Gastrocnemius medialis (tissue), 4 donors: ENCODE results near the gene MYO9B. TPM values are rescaled to one million over a fixed set of nuclear protein-coding genes. Genes with fewer than 3 reads are reported as not detected.

Experiments
- ATAC-seq, 2 donors: fragments of 150-250 bp; one replicate each; pipeline ENCODE4 v1.9.1; 2016
- DNase-seq, 2 donors: peaks; one replicate each; pipeline ENCODE4 v3.0.0-alpha.2; 2019
- H3K27ac ChIP-seq, 4 donors: fragments of 200-600 bp; sonication (generic); 1 replicate in 1 of 4; 2 replicates in 3 of 4; pipeline ENCODE4 v1.5.1; 2016 to 2018; ENCODE audit warnings: mild to moderate bottlenecking in 2 of 4, moderate library complexity in 1 of 4
- H3K27me3 ChIP-seq, 3 donors: fragments of 200-600 bp; sonication (generic) in 2 of 3; 1 replicate in 1 of 3; 2 replicates in 2 of 3; pipeline versions ENCODE4 v1.5.1 to v1.6.0; 2016 to 2019; ENCODE audit warnings: mild to moderate bottlenecking in 1 of 3, moderate library complexity in 1 of 3
- H3K36me3 ChIP-seq, 2 donors: fragments of 200-600 bp; sonication (generic) in 1 of 2; one replicate each; pipeline ENCODE4 v1.5.1; 2017 to 2018
- H3K4me1 ChIP-seq, 2 donors: fragments of 200-600 bp; sonication (generic) in 1 of 2; one replicate each; pipeline ENCODE4 v1.5.1; 2016 to 2017; ENCODE audit warnings: mild to moderate bottlenecking in 2 of 2
- H3K4me3 ChIP-seq, 4 donors: fragments of 200-600 bp; sonication (generic) in 3 of 4; 1 replicate in 1 of 4; 2 replicates in 3 of 4; pipeline ENCODE4 v1.5.1; 2016 to 2019; ENCODE audit warnings: mild to moderate bottlenecking in 2 of 4
- H3K9me3 ChIP-seq, 3 donors: fragments of 200-600 bp; sonication (generic) in 2 of 3; 1 replicate in 1 of 3; 2 replicates in 2 of 3; pipeline ENCODE4 v1.5.1; 2016 to 2019
- CTCF ChIP-seq, 5 experiments: fragments of 450-650 bp in 3 of 5; fragments of 200-600 bp in 2 of 5; sonication (generic) in 2 of 5; IDR thresholded peaks in 4 of 5; conservative IDR thresholded peaks in 1 of 5; 1 replicate in 4 of 5; 2 replicates in 1 of 5; pipeline ENCODE4 v1.5.1; 2016 to 2019; ENCODE audit warnings: antibody characterized with exemption in 5 of 5, mild to moderate bottlenecking in 3 of 5, moderate library complexity in 3 of 5
- POLR2A ChIP-seq, 2 donors: fragments of 450-650 bp; IDR thresholded peaks; one replicate each; pipeline ENCODE4 v1.6.1; 2017; ENCODE audit warnings: antibody characterized with exemption in 2 of 2, mild to moderate bottlenecking in 2 of 2, moderate library complexity in 2 of 2
- in situ Hi-C, 4 donors: fragments of 200-750 bp; cut with MboI; loops; one replicate each; pipeline versions ENCODE4 v1.15.0 to v1.8.0; 2017; ENCODE audit warnings: low sequenced_read_pairs in 4 of 4
- intact Hi-C: fragments of 100-400 bp; cut with DNase I; formaldehyde crosslinking; loops from one replicate; pipeline ENCODE4 v1.15.1; 2023; ENCODE audit warnings: low total_unique reads
- total RNA-seq, 4 donors: library from RNA; depleted of rRNA; stranded (reverse); fragments of >200 nt; gene quantifications; one replicate each; pipeline versions ENCODE4 v1.1.0 to v1.2.3, GENCODE V29; 2016

MYO9B gene
- total RNA-seq, 4 donors from 2014 or later = 20.0 to 22.1 (median 20.7) TPM

GRCh38 chr19:17255150-17255621, 179.6 kb downstream of the MYO9B start:
- Histone ChIP-seq H3K27me3 (no peaks in the 10 kb centered on the region), H3K4me1 (no peaks in the 10 kb centered on the region), H3K27ac (no peak overlapping the region), H3K9me3 (no peaks in the 10 kb centered on the region), H3K4me3 (no peak overlapping the region), H3K36me3 (no peaks in the 10 kb centered on the region)
- DNase-seq = no peak
- intact Hi-C loops = no loop called here
- no peak for TF ChIP-seq CTCF (IDR thresholded peaks at IDR 0.05 in 4 of 5, conservative IDR thresholded peaks at IDR 0.05 in 1 of 5)
- no peak for TF ChIP-seq POLR2A (IDR thresholded peaks at IDR 0.05)
- in situ Hi-C loops = no loop called here
- no peak for ATAC-seq

- Histone ChIP-seq H3K9me3 (no peaks in the 10 kb centered on the region), H3K36me3 (no peaks in the 10 kb centered on the region), H3K4me1 (no peaks in the 10 kb centered on the region), H3K27me3 (no peaks in the 10 kb centered on the region), H3K4me3 (no peak overlapping the region), H3K27ac (no peak overlapping the region)
- in situ Hi-C loops = no loop called here
- TF ChIP-seq CTCF (IDR thresholded peaks at IDR 0.05 in 4 of 5, conservative IDR thresholded peaks at IDR 0.05 in 1 of 5) (no peak), POLR2A (IDR thresholded peaks at IDR 0.05) (no peak)
- no peak for DNase-seq
- ATAC-seq = no peak
- intact Hi-C loops = no loop called here
Observed at GRCh38 chr19:17256130-17256529, 180.6 kb downstream of the MYO9B start.

- Histone ChIP-seq H3K4me1 (no peaks in the 10 kb centered on the region), H3K9me3 (no peaks in the 10 kb centered on the region), H3K27ac (no peak overlapping the region), H3K4me3 (no peak overlapping the region), H3K36me3 (no peaks in the 10 kb centered on the region), H3K27me3 (no peaks in the 10 kb centered on the region)
- in situ Hi-C loops = no loop called here
- ATAC-seq (no peak), DNase-seq (no peak)
- no peak for TF ChIP-seq POLR2A (IDR thresholded peaks at IDR 0.05)
- TF ChIP-seq CTCF (IDR thresholded peaks at IDR 0.05 in 4 of 5, conservative IDR thresholded peaks at IDR 0.05 in 1 of 5) = no peak
- intact Hi-C loops = no loop called here
Observed at GRCh38 chr19:17259118-17259780, 183.7 kb downstream of the MYO9B start.

DNA sequence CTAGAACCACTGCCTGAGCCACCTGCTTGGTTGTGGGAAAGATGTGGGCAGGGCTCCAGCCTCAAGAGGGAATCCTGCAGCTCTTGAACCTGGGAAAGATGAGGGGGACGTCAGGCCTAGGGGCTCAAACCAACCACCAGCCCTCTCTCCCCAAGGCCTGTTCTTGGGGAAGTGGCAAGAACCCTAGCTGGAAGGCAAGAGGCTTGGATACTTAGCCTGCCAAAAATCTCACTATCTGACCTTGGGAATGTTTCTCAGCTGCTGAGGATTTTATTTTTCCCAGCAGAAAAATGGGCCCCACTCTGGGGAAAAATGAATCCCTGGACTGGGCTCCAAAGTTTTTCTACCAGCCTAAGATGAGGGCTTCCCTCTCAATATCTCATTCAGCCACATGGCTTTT, 184.4 kb downstream of the MYO9B start:
- in situ Hi-C loops = no loop called here
- Histone ChIP-seq H3K27me3 (no peaks in the 10 kb centered on the region), H3K36me3 (no peaks in the 10 kb centered on the region), H3K27ac (no peak overlapping the region), H3K9me3 (no peaks in the 10 kb centered on the region), H3K4me1 (no peaks in the 10 kb centered on the region), H3K4me3 (no peak overlapping the region)
- ATAC-seq (no peak), DNase-seq (no peak)
- intact Hi-C loops = no loop called here
- no peak for TF ChIP-seq POLR2A (IDR thresholded peaks at IDR 0.05)
- TF ChIP-seq CTCF (IDR thresholded peaks at IDR 0.05 in 4 of 5, conservative IDR thresholded peaks at IDR 0.05 in 1 of 5) = no peak
